GM12875 (cell line): Measurements from ENCODE around the gene ZNRF1.
"Not testable (repeated sequence)": the region's sequence is repeated elsewhere in the genome, so short reads cannot be mapped to it uniquely, and the experiment has no call there.

Experiments
- H3K4me3 ChIP-seq: one replicate; pipeline ENCODE4 v1.5.1; 2011; ENCODE audit warnings: low read depth, low read length, control low read depth
- TF ChIP-seq, protein P1 (sequence below): IDR thresholded peaks from 2 replicates; pipeline ENCODE4 v1.5.1; 2011; ENCODE audit warnings: low read depth, mild to moderate bottlenecking, control low read depth, inconsistent platforms, low read length, moderate library complexity, borderline replicate concordance; ENCODE audit not compliant: insufficient read depth

The ZNRF1 gene

DNA sequence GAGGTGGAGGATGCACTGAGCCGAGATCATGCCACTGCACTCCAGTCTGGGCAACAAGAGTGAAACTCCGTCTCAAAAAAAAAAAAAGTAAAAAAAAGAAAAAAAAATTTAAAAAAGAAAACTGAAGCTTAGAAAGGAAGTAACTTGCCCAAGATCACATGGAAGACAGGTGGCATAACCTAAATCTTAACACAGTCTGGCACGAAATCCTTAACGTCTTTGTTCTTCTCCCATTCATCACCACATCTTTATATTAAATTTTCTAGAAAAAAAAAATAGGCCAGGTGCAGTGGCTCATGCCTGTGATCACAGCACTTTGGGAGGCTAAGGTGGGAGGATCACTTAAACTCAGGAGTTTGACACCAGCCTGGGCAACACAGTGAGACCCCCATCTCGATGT lies 23.2 kb upstream of the ZNRF1 start:
- TF ChIP-seq, protein P1, sequence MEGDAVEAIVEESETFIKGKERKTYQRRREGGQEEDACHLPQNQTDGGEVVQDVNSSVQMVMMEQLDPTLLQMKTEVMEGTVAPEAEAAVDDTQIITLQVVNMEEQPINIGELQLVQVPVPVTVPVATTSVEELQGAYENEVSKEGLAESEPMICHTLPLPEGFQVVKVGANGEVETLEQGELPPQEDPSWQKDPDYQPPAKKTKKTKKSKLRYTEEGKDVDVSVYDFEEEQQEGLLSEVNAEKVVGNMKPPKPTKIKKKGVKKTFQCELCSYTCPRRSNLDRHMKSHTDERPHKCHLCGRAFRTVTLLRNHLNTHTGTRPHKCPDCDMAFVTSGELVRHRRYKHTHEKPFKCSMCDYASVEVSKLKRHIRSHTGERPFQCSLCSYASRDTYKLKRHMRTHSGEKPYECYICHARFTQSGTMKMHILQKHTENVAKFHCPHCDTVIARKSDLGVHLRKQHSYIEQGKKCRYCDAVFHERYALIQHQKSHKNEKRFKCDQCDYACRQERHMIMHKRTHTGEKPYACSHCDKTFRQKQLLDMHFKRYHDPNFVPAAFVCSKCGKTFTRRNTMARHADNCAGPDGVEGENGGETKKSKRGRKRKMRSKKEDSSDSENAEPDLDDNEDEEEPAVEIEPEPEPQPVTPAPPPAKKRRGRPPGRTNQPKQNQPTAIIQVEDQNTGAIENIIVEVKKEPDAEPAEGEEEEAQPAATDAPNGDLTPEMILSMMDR, result no peak
- H3K4me3 ChIP-seq, result no peak overlapping the region

DNA sequence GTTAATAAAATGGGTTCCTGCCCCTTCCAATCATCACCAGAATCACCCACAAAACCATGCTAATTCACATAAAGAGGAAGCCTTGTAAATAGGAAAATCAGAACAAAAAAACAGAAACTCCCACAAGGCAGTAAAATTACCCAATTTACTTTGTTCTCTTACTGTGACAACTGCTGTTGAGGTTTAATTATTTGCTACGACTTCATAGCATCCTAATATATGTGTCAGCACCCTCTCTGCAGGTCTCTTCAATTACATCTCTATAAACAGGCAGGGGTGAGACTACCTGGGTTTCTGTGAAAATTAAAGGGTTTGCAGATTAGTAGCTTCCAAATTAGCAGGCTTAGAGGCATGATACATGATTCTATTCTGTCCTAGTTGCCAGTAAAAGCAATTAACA lies 16.6 kb upstream of the ZNRF1 start:
- H3K4me3 ChIP-seq, result no peak overlapping the region
- TF ChIP-seq, protein P1, result no peak

DNA sequence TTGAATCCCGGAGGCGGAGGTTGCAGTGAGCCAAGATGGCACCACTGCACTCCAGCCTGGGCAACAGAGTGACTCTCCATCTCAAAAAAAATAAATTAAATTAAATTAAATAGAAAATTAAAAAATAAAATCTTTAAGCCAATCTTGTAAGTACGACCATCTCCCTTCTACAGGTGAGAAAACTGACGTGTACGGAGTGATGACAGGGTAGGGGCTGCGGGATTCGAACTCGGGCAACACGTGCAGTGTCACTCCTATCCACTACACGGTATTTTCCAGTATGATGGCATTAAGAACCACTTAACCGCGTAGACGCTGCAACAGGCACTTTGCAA lies 14.7 kb upstream of the ZNRF1 start:
- peak overlapping the region; percentile 87 for H3K4me3 ChIP-seq
- TF ChIP-seq, protein P1, result no peak

DNA sequence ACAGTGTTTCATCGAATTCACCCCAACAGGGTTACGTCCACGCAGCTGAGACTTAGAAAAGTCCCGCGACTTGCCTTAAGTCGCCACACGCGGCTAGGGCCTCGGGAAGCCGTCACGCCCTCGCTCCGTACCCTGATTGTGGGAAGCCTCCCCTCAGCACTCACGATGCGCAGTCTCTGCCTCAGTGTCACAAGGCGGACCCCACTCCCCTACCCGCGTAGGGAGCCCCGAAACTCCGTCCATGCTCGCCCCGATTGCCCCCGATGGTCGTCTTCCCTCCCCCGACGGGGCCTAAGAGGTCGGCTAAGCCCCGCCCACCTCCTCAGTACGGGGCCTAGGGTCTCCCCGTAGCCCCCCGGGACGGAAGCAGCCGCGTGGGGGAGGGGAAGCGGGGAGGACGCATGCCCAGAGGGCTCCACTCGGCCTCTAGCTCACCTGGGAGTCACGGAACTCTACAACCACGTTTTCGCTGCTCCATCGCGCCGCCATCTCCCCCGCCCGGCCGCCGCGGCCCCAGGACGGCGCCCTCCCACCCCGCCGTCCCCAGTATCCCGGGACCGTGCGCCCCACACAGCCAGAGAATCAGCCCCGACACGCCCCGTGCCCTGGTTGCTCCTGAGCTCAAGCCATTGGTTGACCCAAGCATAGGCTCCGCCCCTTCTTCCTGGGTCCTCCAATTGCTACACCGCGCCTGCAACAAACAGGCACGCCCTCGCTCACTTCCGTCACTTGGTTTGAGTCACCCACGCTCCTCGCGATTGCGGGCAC lies 14.1 kb upstream of the ZNRF1 start, which contains the start of gene WDR59:
Gene WDR59, minus strand, starts transcription at position 595 of the 768 bp plus-strand sequence. Its CDS starts 106 bp downstream, at position 489.
- TF ChIP-seq, protein P1, result no peak
- H3K4me3 ChIP-seq, result peak within 1 kb of the TSS; percentile 87

DNA sequence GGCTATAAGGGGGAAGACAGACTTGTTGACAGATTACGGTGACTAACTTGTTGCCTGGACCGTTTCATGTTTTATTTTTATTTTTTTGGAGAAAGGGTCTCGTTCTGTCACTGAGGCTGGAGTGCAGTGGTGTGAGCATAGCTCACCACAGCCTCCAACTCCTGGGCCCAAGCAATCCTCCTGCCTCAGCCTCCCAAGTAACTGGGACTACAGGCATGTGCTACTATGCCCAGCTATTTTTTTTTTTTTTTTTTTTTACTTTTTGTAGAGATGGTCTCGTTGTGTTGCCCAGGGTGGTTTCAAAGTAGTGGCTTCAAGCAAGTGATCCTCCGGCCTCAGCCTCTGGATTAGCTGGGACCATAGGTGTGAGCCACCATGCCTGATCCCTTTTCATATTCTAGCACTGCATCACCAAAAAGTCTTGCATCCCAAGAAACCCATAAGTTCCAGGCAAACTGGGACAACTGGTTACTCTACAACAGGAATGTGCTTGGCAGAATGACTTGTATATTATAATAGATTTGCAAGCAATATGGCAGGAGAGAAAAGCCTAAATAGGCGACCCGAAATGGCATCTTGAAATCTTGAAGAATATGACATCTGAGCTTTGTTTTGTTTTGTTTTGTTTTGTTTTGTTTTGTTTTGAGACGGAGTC lies 11.7 kb upstream of the ZNRF1 start:
- TF ChIP-seq, protein P1, result no peak
- H3K4me3 ChIP-seq, result no peak overlapping the region

DNA sequence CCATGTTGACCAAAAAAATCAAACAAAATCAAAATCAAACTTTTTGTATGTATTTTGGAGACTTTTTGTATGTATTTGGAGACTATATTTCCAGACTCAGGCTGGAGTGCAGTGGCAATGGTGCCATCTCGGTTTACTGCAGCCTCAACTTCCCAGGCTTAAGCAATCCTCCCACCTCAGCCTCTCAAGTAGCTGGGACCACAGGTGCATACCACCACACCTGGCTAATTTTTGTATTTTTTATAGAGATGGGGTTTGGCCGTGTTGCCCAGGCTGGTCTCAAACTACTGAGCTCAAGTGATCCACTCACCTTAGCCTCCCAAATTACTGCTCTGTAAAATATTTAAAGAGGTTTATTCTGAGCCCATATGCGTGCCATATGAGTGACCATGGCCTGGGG lies 9.0 kb upstream of the ZNRF1 start:
- H3K4me3 ChIP-seq, result not testable (repeated sequence)

DNA sequence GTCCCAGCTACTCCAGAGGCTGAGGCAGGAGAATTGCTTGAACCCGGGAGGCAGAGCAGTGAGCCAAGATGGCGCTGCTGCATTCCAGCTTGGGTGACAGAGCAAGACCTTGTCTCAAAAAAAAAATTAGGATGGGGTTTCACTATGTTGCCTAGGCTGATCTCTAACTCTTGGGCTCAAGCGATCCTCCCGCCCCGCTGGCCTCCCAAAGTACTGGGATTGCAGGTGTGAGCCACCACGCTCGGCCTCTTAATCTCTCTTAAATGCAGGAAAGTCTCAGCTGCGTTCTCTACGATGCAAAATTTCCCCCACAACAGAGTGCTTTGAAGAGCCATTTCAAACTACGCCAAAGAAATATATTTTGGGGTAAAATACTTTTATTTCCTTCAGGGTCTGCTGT lies 8.0 kb upstream of the ZNRF1 start:
- TF ChIP-seq, protein P1, result no peak
- H3K4me3 ChIP-seq, result no peak overlapping the region
